ENCODE results near the gene MOV10L1.

DNA sequence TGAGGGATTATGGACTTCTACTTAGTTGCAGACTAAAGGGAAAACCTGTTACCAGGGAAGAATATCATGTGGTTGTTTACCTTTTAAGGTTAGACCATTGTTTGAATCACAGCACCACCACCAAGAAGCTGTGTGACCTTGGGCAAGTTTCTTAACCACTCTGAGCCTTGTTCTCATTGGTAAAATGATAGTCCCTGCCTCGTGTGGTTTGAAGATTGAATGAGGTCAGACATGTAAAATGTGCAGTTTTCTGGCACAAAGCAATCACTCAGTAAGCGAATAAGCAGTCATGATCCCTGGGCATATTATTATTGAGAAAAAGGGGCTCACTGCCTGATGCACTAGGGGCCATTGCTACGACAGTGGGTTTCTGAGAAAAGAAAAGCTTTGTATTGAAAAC lies 28.3 kb downstream of the MOV10L1 start:
- TF ChIP-seq, protein P1, sequence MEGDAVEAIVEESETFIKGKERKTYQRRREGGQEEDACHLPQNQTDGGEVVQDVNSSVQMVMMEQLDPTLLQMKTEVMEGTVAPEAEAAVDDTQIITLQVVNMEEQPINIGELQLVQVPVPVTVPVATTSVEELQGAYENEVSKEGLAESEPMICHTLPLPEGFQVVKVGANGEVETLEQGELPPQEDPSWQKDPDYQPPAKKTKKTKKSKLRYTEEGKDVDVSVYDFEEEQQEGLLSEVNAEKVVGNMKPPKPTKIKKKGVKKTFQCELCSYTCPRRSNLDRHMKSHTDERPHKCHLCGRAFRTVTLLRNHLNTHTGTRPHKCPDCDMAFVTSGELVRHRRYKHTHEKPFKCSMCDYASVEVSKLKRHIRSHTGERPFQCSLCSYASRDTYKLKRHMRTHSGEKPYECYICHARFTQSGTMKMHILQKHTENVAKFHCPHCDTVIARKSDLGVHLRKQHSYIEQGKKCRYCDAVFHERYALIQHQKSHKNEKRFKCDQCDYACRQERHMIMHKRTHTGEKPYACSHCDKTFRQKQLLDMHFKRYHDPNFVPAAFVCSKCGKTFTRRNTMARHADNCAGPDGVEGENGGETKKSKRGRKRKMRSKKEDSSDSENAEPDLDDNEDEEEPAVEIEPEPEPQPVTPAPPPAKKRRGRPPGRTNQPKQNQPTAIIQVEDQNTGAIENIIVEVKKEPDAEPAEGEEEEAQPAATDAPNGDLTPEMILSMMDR (conservative IDR thresholded peaks at IDR 0.05; ENCODE audit: low read depth, low read length) = no peak
- TF ChIP-seq EZH2 (IDR thresholded peaks at IDR 0.05; ENCODE audit: borderline replicate concordance, low read depth, low read length, poor library complexity, severe bottlenecking) = no peak
